Measurements from ENCODE around the gene TOX2.

GRCh38 chr20:44073675-44074071 is 159.0 kb downstream of the TOX2 start:
- TF ChIP-seq CTCF (conservative IDR thresholded peaks at IDR 0.05; ENCODE audit: low read length): no peak
- TF ChIP-seq EZH2phosphoT487 (IDR thresholded peaks at IDR 0.05; ENCODE audit: borderline replicate concordance, low read depth, low read length): no peak
